C4-2B (cell line): ENCODE results near the gene HOXB7.

ENCODE experiments used
- H3K27ac ChIP-seq: fragments of 450-650 bp; 2 replicates; pipeline ENCODE4 v1.5.1; 2017
- ZFX ChIP-seq: fragments of 450-650 bp; IDR thresholded peaks from 2 replicates; pipeline ENCODE4 v1.6.1; 2017
- TF ChIP-seq, protein P1 (sequence below): fragments of 450-650 bp; conservative IDR thresholded peaks from 2 replicates; pipeline ENCODE4 v1.5.1; 2017; ENCODE audit warnings: mild to moderate bottlenecking

Gene HOXB7

DNA sequence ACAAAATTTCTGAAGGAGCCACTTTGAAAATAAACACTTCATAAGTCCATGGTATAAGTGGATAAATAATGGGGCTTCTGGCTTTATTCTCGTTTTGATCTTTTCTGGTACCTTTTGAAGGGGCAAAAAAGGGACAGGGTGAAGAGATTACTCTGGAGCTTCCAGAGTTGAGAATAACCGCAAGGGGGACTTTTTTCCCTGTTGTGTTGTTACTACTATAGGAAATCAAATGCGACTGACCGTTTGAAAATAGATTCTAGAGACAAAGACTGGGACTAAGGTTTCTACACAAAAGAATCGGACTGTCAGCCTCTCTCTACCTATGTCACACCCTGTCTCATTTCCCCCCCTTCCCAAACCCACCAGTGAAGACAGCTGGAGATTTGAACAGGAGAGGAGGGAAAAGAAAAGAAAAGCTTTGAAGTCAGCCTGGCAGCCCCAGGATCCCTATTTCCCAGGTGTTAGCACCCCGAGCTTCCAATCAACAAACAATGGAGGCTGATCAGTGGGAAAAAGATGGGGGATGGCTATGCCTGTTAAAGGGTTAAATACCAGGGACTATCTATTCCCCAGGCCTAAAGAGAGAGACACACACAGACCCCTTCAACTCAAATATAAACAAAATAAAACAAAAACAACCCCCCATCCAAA lies 41.0 kb downstream of the HOXB7 start:
- H3K27ac ChIP-seq, result no peak overlapping the region
- TF ChIP-seq, protein P1, sequence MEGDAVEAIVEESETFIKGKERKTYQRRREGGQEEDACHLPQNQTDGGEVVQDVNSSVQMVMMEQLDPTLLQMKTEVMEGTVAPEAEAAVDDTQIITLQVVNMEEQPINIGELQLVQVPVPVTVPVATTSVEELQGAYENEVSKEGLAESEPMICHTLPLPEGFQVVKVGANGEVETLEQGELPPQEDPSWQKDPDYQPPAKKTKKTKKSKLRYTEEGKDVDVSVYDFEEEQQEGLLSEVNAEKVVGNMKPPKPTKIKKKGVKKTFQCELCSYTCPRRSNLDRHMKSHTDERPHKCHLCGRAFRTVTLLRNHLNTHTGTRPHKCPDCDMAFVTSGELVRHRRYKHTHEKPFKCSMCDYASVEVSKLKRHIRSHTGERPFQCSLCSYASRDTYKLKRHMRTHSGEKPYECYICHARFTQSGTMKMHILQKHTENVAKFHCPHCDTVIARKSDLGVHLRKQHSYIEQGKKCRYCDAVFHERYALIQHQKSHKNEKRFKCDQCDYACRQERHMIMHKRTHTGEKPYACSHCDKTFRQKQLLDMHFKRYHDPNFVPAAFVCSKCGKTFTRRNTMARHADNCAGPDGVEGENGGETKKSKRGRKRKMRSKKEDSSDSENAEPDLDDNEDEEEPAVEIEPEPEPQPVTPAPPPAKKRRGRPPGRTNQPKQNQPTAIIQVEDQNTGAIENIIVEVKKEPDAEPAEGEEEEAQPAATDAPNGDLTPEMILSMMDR, result no peak
- TF ChIP-seq ZFX, result no peak

DNA sequence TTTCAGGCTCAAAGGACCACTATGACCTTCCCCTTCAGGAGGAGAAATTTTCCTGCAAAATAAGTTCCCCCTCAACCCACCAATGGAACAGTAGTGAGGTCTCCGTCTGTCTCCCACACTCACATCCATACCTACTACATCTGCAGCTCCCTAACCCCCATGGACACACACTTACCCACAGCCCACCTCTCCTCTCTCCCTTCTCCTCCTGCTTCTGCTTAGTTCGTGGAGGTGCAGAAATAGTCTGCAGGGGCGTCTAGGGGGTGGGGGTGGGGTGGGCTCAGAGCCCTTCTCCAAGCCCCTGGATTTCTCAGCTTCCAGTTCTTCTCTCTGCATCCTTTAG lies 41.6 kb downstream of the HOXB7 start:
- TF ChIP-seq ZFX, result no peak
- TF ChIP-seq, protein P1, result no peak
- H3K27ac ChIP-seq, result no peak overlapping the region

GRCh38 chr17:48568499-48569239 lies 42.1 kb downstream of the HOXB7 start:
- H3K27ac ChIP-seq, result no peak overlapping the region
- no peak for TF ChIP-seq ZFX
- TF ChIP-seq, protein P1, result no peak

DNA sequence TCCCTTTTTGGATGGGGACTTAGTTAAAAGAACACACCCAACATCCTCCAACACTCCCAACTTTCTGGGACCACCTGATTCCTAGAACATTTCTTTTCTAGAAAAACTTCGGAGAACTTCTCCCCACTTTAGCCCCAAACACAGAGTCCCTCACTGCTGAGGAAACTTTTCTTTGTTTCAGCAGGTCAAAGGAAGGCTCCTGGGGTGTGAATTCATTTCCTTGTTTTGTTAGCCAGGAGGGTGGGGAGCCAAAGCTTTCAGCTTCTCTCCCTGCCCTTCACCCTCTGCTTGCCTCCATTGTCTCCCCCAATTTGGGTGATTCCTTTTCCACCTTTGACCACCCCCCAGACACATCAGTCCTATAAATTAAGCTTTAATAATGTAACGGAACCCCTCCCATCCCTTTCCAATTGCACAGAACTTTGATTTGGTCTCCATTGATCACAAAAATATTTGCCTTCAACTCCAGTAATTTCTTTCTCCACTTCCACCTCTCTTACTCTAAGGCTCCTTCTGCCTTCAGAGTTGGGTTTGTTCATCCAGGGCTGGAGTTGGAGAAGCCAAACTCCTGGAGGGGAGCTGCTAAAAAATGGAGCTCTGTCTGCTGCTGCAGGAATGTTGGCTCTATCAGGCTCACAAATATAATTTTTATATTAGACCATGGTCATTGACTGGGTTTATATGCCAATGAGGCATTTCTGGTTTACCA lies 43.0 kb downstream of the HOXB7 start:
- TF ChIP-seq, protein P1, result no peak
- no peak overlapping the region for H3K27ac ChIP-seq

GRCh38 chr17:48567209-48567608 lies 43.6 kb downstream of the HOXB7 start:
- no peak overlapping the region for H3K27ac ChIP-seq
- TF ChIP-seq ZFX, result no peak
- TF ChIP-seq, protein P1, result no peak

DNA sequence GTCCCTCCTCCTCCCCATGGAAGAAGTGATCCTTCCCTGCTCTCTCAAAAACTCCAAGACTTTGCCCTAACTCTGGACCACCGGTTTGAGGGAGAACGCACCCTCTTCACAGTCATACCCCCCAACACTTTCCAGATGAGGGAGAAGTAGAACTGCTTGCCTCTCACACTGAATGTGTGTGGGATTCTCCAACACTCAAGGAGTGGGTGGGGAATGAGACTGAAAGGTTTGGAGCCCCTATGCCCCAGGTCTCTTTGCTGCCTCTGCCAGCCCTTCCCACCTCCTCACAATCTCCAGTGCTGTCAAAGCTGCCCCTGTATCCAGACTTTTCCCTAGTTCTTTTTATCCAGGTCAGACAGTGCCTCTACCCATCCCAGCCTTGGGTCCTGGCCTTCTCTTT lies 44.1 kb downstream of the HOXB7 start:
- H3K27ac ChIP-seq, result no peak overlapping the region

More for the DNA sequence above, 44.1 kb downstream of the HOXB7 start:
- no peak for TF ChIP-seq ZFX
- TF ChIP-seq, protein P1, result no peak
